ENCODE data around the gene PDAP1.

GRCh38 chr7:99381664-99382075 lies 26.7 kb downstream of the PDAP1 start:
- no peak for TF ChIP-seq CTCF (conservative IDR thresholded peaks at IDR 0.05)
- TF ChIP-seq ZFX (IDR thresholded peaks at IDR 0.05): no peak
